Gastroesophageal sphincter (tissue), 4 donors: Measurements from ENCODE around the gene FAIM2. TPM values are rescaled to one million over a fixed set of nuclear protein-coding genes. Genes with fewer than 3 reads are reported as not detected.
A peak's percentile ranks its signal among the peaks of the same experiment; 100 is the strongest.

ENCODE experiments used
- ATAC-seq: fragments of 150-250 bp; one replicate; pipeline ENCODE4 v1.9.1; 2016; ENCODE audit warnings: mild to moderate bottlenecking, moderate library complexity
- H3K27ac ChIP-seq, 4 donors: fragments of 200-600 bp; sonication (generic) in 3 of 4; 1 replicate in 3 of 4; 2 replicates in 1 of 4; pipeline ENCODE4 v1.5.1; 2016 to 2019
- H3K27me3 ChIP-seq: fragments of 200-600 bp; sonication (generic); one replicate; pipeline ENCODE4 v1.5.1; 2019
- H3K36me3 ChIP-seq, 2 donors: fragments of 200-600 bp; sonication (generic); one replicate each; pipeline ENCODE4 v1.5.1; 2019; ENCODE audit warnings: control low read depth in 1 of 2
- H3K4me1 ChIP-seq, 3 donors: fragments of 200-600 bp; sonication (generic); 1 replicate in 2 of 3; 2 replicates in 1 of 3; pipeline ENCODE4 v1.5.1; 2016 to 2019; ENCODE audit warnings: control low read depth in 2 of 3
- H3K4me3 ChIP-seq, 2 donors: fragments of 200-600 bp; sonication (generic); one replicate each; pipeline ENCODE4 v1.5.1; 2019; ENCODE audit warnings: mild to moderate bottlenecking in 1 of 2, moderate library complexity in 1 of 2
- H3K9me3 ChIP-seq, 3 donors: fragments of 200-600 bp; sonication (generic); one replicate each; pipeline ENCODE4 v1.5.1; 2017 to 2019; ENCODE audit warnings: control low read depth in 2 of 3
- CTCF ChIP-seq, 4 experiments: fragments of 200-600 bp in 2 of 4; fragments of 450-650 bp in 2 of 4; sonication (generic) in 1 of 4; IDR thresholded peaks; one replicate each; pipeline ENCODE4 v1.5.1; 2017 to 2019; ENCODE audit warnings: antibody characterized with exemption in 4 of 4, mild to moderate bottlenecking in 2 of 4, moderate library complexity in 2 of 4
- EP300 ChIP-seq: sonication (generic); formaldehyde crosslinking; IDR thresholded peaks from one replicate; pipeline ENCODE4 v1.6.1; 2017; ENCODE audit warnings: antibody characterized with exemption, mild to moderate bottlenecking
- POLR2A ChIP-seq, 2 donors: fragments of 450-650 bp; IDR thresholded peaks; one replicate each; pipeline ENCODE4 v1.6.1; 2017; ENCODE audit warnings: antibody characterized with exemption in 2 of 2, mild to moderate bottlenecking in 2 of 2, moderate library complexity in 1 of 2
- POLR2AphosphoS5 ChIP-seq: sonication (generic); formaldehyde crosslinking; IDR thresholded peaks from one replicate; pipeline ENCODE4 v1.6.1; 2017; ENCODE audit warnings: antibody characterized with exemption
- WGBS, 2 donors: methylation state at CpG; one replicate each; pipeline ENCODE4 v1.1.5; 2018; ENCODE audit warnings: low coverage in 1 of 2; 5-methylcytosine and 5-hydroxymethylcytosine counted together
- total RNA-seq, 4 donors: library from RNA; depleted of rRNA; stranded (reverse); fragments of >200 nt; gene quantifications; one replicate each; pipeline ENCODE4 v1.1.0, GENCODE V29; 2016

Gene FAIM2
- total RNA-seq, 4 donors from 2014 or later, result 3.4 to 7.4 (median 5.9) TPM

GRCh38 chr12:49923880-49924556 is 20.3 kb upstream of the FAIM2 start:
- Histone ChIP-seq H3K36me3 (no peaks in the 10 kb centered on the region), H3K27ac (peak overlapping the region in 3 of 4 donors; percentile 26 to 37 (median 37)), H3K4me3 (no peak overlapping the region), H3K27me3 (peaks cover 5% of the 10 kb centered on the region), H3K4me1 (peaks cover 0 to 18% (median 0%) of the 10 kb centered on the region in 3 donors), H3K9me3 (no peaks in the 10 kb centered on the region)
- no peak for TF ChIP-seq EP300
- no peak for TF ChIP-seq CTCF (IDR thresholded peaks at IDR 0.05)
- TF ChIP-seq POLR2AphosphoS5, result no peak
- TF ChIP-seq POLR2A (IDR thresholded peaks at IDR 0.05), result no peak
- ATAC-seq, result no peak
- WGBS, 2 donors, result 86 to 94% methylated on average over 3 to 11 of the region's 15 CpGs

GRCh38 chr12:49923035-49923644 is 19.4 kb upstream of the FAIM2 start:
- TF ChIP-seq POLR2A (IDR thresholded peaks at IDR 0.05) (no peak), CTCF (IDR thresholded peaks at IDR 0.05) (no peak), EP300 (no peak), POLR2AphosphoS5 (no peak)
- peak; percentile 38 for ATAC-seq
- H3K9me3 ChIP-seq, result no peaks in the 10 kb centered on the region
- peaks cover 11% of the 10 kb centered on the region for H3K27me3 ChIP-seq
- WGBS, 2 donors, result 88 to 89% methylated on average over 4 to 5 of the region's 7 CpGs
- no peak overlapping the region for H3K4me3 ChIP-seq
- peak overlapping the region in 3 of 4 donors; percentile 26 to 37 (median 37) for H3K27ac ChIP-seq
- no peaks in the 10 kb centered on the region for H3K36me3 ChIP-seq
- H3K4me1 ChIP-seq, result peaks cover 0 to 18% (median 0%) of the 10 kb centered on the region in 3 donors

GRCh38 chr12:49922349-49923034 is 18.8 kb upstream of the FAIM2 start:
- H3K27me3 ChIP-seq, result peaks cover 16% of the 10 kb centered on the region
- peaks cover 0 to 18% (median 0%) of the 10 kb centered on the region in 3 donors for H3K4me1 ChIP-seq
- H3K4me3 ChIP-seq, result no peak overlapping the region
- peak overlapping the region in 3 of 4 donors; percentile 26 to 47 (median 37) for H3K27ac ChIP-seq
- ATAC-seq, result no peak
- WGBS, 2 donors, result 59 to 75% methylated on average over 2 to 11 of the region's 12 CpGs
- H3K36me3 ChIP-seq, result no peaks in the 10 kb centered on the region
- TF ChIP-seq CTCF (IDR thresholded peaks at IDR 0.05) (no peak), EP300 (no peak), POLR2A (IDR thresholded peaks at IDR 0.05) (no peak), POLR2AphosphoS5 (no peak)
- H3K9me3 ChIP-seq, result no peaks in the 10 kb centered on the region

- ATAC-seq, result peak; percentile 43
- peaks cover 0 to 18% (median 0%) of the 10 kb centered on the region in 3 donors for H3K4me1 ChIP-seq
- no peaks in the 10 kb centered on the region for H3K36me3 ChIP-seq
- no peak for TF ChIP-seq POLR2AphosphoS5
- no peak for TF ChIP-seq POLR2A (IDR thresholded peaks at IDR 0.05)
- TF ChIP-seq EP300, result no peak
- H3K4me3 ChIP-seq, result no peak overlapping the region
- H3K27ac ChIP-seq, result peak overlapping the region in 2 of 4 donors; percentile 19 to 47
- H3K9me3 ChIP-seq, result no peaks in the 10 kb centered on the region
- H3K27me3 ChIP-seq, result peaks cover 16% of the 10 kb centered on the region
- WGBS, 2 donors, result 71 to 88% methylated on average over 2 to 4 of the region's 6 CpGs
Observed at GRCh38 chr12:49921936-49922335, 18.2 kb upstream of the FAIM2 start.

GRCh38 chr12:49921299-49921698 is 17.6 kb upstream of the FAIM2 start:
- H3K4me3 ChIP-seq, result no peak overlapping the region
- H3K9me3 ChIP-seq, result no peaks in the 10 kb centered on the region
- H3K4me1 ChIP-seq, result peaks cover 0 to 18% (median 0%) of the 10 kb centered on the region in 3 donors
- H3K27me3 ChIP-seq, result peaks cover 16% of the 10 kb centered on the region
- H3K27ac ChIP-seq, result no peak overlapping the region
- no peak for ATAC-seq
- H3K36me3 ChIP-seq, result no peaks in the 10 kb centered on the region
- TF ChIP-seq EP300 (no peak), CTCF (IDR thresholded peaks at IDR 0.05) (no peak), POLR2A (IDR thresholded peaks at IDR 0.05) (no peak), POLR2AphosphoS5 (no peak)
- 50 to 83% methylated on average over 2 of the region's 3 CpGs for WGBS, 2 donors
